HepG2 (cell line): ENCODE data around the gene LY6G5B. TPM values are rescaled to one million over a fixed set of nuclear protein-coding genes. Genes with fewer than 3 reads are reported as not detected.

Experiments
- ETV6 ChIP-seq: sonication (generic); formaldehyde crosslinking; conservative IDR thresholded peaks from 2 replicates; pipeline ENCODE4 v1.4.0; 2020; ENCODE audit warnings: missing genetic modification reagents
- FOXJ3 ChIP-seq: sonication (generic); formaldehyde crosslinking; IDR thresholded peaks from 2 replicates; pipeline ENCODE4 v1.4.0; 2020; ENCODE audit warnings: missing genetic modification reagents, mild to moderate bottlenecking, borderline replicate concordance
- GLI4 ChIP-seq: sonication (generic); formaldehyde crosslinking; IDR thresholded peaks from 2 replicates; pipeline ENCODE4 v1.5.1; 2020; ENCODE audit warnings: missing genetic modification reagents, mild to moderate bottlenecking, moderate library complexity, borderline replicate concordance
- IRF2 ChIP-seq: IDR thresholded peaks from 2 replicates; pipeline ENCODE4 v1.6.1; 2018; ENCODE audit warnings: missing genetic modification reagents, missing compliant biosample characterization
- MED1 ChIP-seq: sonication (generic); formaldehyde crosslinking; IDR thresholded peaks from 2 replicates; pipeline ENCODE4 v1.4.0; 2020; ENCODE audit warnings: missing genetic modification reagents
- MYNN ChIP-seq: sonication (generic); formaldehyde crosslinking; IDR thresholded peaks from 2 replicates; pipeline ENCODE4 v1.4.0; 2020; ENCODE audit warnings: mild to moderate bottlenecking, low read depth, missing genetic modification reagents
- PAX8 ChIP-seq: sonication (generic); formaldehyde crosslinking; IDR thresholded peaks from 2 replicates; pipeline ENCODE4 v1.8.0; 2022; ENCODE audit warnings: mild to moderate bottlenecking, missing genetic modification reagents, borderline replicate concordance
- SRSF4 ChIP-seq: fragments of 200-400 bp; formaldehyde crosslinking; IDR thresholded peaks from one replicate; pipeline ENCODE4 v1.6.1; 2018; ENCODE audit warnings: mild to moderate bottlenecking, low read depth, low read length, moderate library complexity; ENCODE audit not compliant: poor library complexity, severe bottlenecking
- TAF15 ChIP-seq: fragments of 200-400 bp; formaldehyde crosslinking; IDR thresholded peaks from one replicate; pipeline ENCODE4 v1.6.1; 2018; ENCODE audit warnings: mild to moderate bottlenecking, low read depth, low read length; ENCODE audit not compliant: poor library complexity, severe bottlenecking
- TERF1 ChIP-seq: sonication (generic); formaldehyde crosslinking; IDR thresholded peaks from 2 replicates; pipeline ENCODE4 v1.8.0; 2022; ENCODE audit warnings: mild to moderate bottlenecking, missing genetic modification reagents, moderate library complexity
- ZBED4 ChIP-seq: sonication (generic); formaldehyde crosslinking; IDR thresholded peaks from 2 replicates; pipeline ENCODE4 v1.4.0; 2020; ENCODE audit warnings: missing genetic modification reagents, borderline replicate concordance
- ZNF318 ChIP-seq: sonication (generic); formaldehyde crosslinking; IDR thresholded peaks from 2 replicates; pipeline ENCODE4 v1.4.0; 2020; ENCODE audit warnings: mild to moderate bottlenecking, missing genetic modification reagents
- ZNF460 ChIP-seq: sonication (generic); formaldehyde crosslinking; IDR thresholded peaks from 2 replicates; pipeline ENCODE4 v1.5.1; 2020; ENCODE audit warnings: missing genetic modification reagents, mild to moderate bottlenecking, borderline replicate concordance
- ZNF883 ChIP-seq: sonication (generic); formaldehyde crosslinking; IDR thresholded peaks from 2 replicates; pipeline ENCODE4 v1.5.1; 2020; ENCODE audit warnings: mild to moderate bottlenecking, missing genetic modification reagents; ENCODE audit errors: not compliant biosample characterization
- polyA plus RNA-seq, 8 experiments: library from polyadenylated mRNA; depleted of rRNA in 3 of 8; stranded (reverse) in 7 of 8; unstranded in 1 of 8; fragments of >200 nt; fragmentation: Illumina TruSeq in 4 of 8; extraction: Trizol in 4 of 8; gene quantifications; 2 replicates each; pipeline versions ENCODE4 v1.2.1 to v1.2.3, GENCODE V29; 2011 to 2016; ENCODE audit warnings: low read depth in 4 of 8, missing spikeins in 1 of 8, mixed read lengths in 1 of 8; ENCODE audit not compliant: insufficient read depth in 1 of 8
- total RNA-seq, 5 experiments: library from RNA; depleted of rRNA; stranded (reverse); fragments of >200 nt; fragmentation: Illumina TruSeq; extraction: Trizol; gene quantifications; 2 replicates each; pipeline ENCODE4 v1.2.3, GENCODE V29; 2016; ENCODE audit warnings: low read depth in 1 of 5

The LY6G5B gene
- total and polyA plus RNA-seq, 2 of the 13 experiments (the other 11 are each of a cell fraction or from before 2014, with no cell fraction given) = 7.8 to 15.7 TPM

GRCh38 chr6:31664790-31665500 is 4.8 kb upstream of the LY6G5B start, which contains the start of gene GPANK1 (continued):
- no peak for TF ChIP-seq TAF15
- no peak; the same call in 1 of the 2 replicates for TF ChIP-seq ZNF460 (CRISPR knock-in tag)
- TF ChIP-seq IRF2 (CRISPR knock-in tag) = no peak
- TF ChIP-seq FOXJ3 = peak; percentile 36; the same call in 1 of the 2 replicates
- no peak for TF ChIP-seq PAX8 (CRISPR knock-in tag)
- TF ChIP-seq TERF1 (CRISPR knock-in tag) = no peak
- no peak for TF ChIP-seq MYNN (CRISPR knock-in tag)
- no peak for TF ChIP-seq ZNF318 (CRISPR knock-in tag)
- no peak for TF ChIP-seq SRSF4
- no peak; the same call in 1 of the 2 replicates for TF ChIP-seq GLI4 (CRISPR knock-in tag)
- TF ChIP-seq MED1 (CRISPR knock-in tag) = peak; percentile 76
- no peak; the same call in 1 of the 2 replicates for TF ChIP-seq ZBED4 (CRISPR knock-in tag)
- TF ChIP-seq ETV6 (CRISPR knock-in tag) = peak; percentile 62; the same call in 1 of the 2 replicates
- TF ChIP-seq ZNF883 (CRISPR knock-in tag) = peak; percentile 52
